Breast epithelium (tissue), 4 donors: ENCODE measurements around the gene VMP1. TPM values are rescaled to one million over a fixed set of nuclear protein-coding genes. Genes with fewer than 3 reads are reported as not detected.
"Not testable (repeated sequence)": the region's sequence is repeated elsewhere in the genome, so short reads cannot be mapped to it uniquely, and the experiment has no call there.

ENCODE experiments used
- DNase-seq, 2 donors: peaks; one replicate each; pipeline ENCODE4 v3.0.0-alpha.2; 2019; ENCODE audit warnings: low spot score in 2 of 2
- H3K27ac ChIP-seq, 2 donors: fragments of 200-600 bp; sonication (generic) in 1 of 2; one replicate each; pipeline ENCODE4 v1.5.1; 2016 to 2019; ENCODE audit warnings: mild to moderate bottlenecking in 1 of 2
- H3K27me3 ChIP-seq, 2 donors: fragments of 200-600 bp; sonication (generic) in 1 of 2; one replicate each; pipeline versions ENCODE4 v1.5.1 to v1.6.0; 2017 to 2019; ENCODE audit warnings: control low read depth in 1 of 2, mild to moderate bottlenecking in 1 of 2
- H3K36me3 ChIP-seq: fragments of 200-600 bp; one replicate; pipeline ENCODE4 v1.5.1; 2019
- H3K4me1 ChIP-seq, 2 donors: fragments of 200-600 bp; sonication (generic); one replicate each; pipeline ENCODE4 v1.5.1; 2016 to 2019; ENCODE audit warnings: control low read depth in 1 of 2
- H3K4me3 ChIP-seq, 3 donors: fragments of 200-600 bp; sonication (generic); 1 replicate in 2 of 3; 2 replicates in 1 of 3; pipeline ENCODE4 v1.5.1; 2016 to 2019; ENCODE audit warnings: mild to moderate bottlenecking in 3 of 3, moderate library complexity in 2 of 3
- H3K9me3 ChIP-seq, 2 donors: fragments of 200-600 bp; sonication (generic) in 1 of 2; one replicate each; pipeline ENCODE4 v1.5.1; 2016 to 2019; ENCODE audit warnings: control low read depth in 1 of 2
- CTCF ChIP-seq, 3 donors: fragments of 450-650 bp; IDR thresholded peaks; one replicate each; pipeline ENCODE4 v1.5.1; 2016 to 2017; ENCODE audit warnings: antibody characterized with exemption in 3 of 3, mild to moderate bottlenecking in 3 of 3, moderate library complexity in 3 of 3
- POLR2A ChIP-seq: fragments of 450-650 bp; IDR thresholded peaks from one replicate; pipeline ENCODE4 v1.6.1; 2016; ENCODE audit warnings: antibody characterized with exemption, mild to moderate bottlenecking, moderate library complexity
- POLR2AphosphoS5 ChIP-seq, 3 donors: sonication (generic); formaldehyde crosslinking; IDR thresholded peaks; one replicate each; pipeline ENCODE4 v1.6.1; 2017; ENCODE audit warnings: antibody characterized with exemption in 3 of 3
- intact Hi-C: fragments of 100-400 bp; cut with DNase I; formaldehyde crosslinking; loops from one replicate; pipeline ENCODE4 v1.15.1; 2023; ENCODE audit warnings: low total_unique reads
- total RNA-seq, 3 donors: library from RNA; depleted of rRNA; stranded (reverse); fragments of >200 nt; gene quantifications; one replicate each; pipeline ENCODE4 v1.1.0, GENCODE V29; 2016

VMP1 gene
- total RNA-seq, 3 donors from 2014 or later: 142 to 636 (median 489) TPM

DNA sequence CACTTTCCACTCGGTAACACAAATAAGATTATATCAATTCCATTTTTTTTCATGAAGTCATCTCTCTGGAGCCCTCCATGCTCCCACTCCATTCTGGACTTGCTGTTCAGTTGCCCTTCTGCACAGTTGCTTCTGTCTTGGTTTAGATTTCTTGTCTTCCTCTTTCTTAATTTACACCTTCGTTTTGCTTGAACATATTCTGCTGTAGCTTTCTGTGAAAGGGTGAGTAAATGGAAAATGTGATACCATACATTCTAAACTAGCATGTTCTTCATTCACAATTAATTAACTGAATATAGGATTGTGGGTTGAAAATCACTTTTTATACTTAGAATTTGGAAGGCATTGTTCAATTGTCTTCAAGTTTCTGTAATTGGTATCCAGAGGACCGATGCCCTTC is 69.6 kb downstream of the VMP1 start:
- DNase-seq: no peak
- H3K27me3 ChIP-seq: no peaks in the 10 kb centered on the region
- intact Hi-C loops: loop anchor here (10.0 kb wide), 1 partner anchor 1148 kb away; no protein-coding TSS in a partner anchor
- no peaks in the 10 kb centered on the region for H3K9me3 ChIP-seq
- H3K4me1 ChIP-seq: no peaks in the 10 kb centered on the region
- no peak overlapping the region for H3K27ac ChIP-seq
- no peaks in the 10 kb centered on the region for H3K36me3 ChIP-seq
- TF ChIP-seq POLR2AphosphoS5 (IDR thresholded peaks at IDR 0.05) (no peak), POLR2A (no peak), CTCF (IDR thresholded peaks at IDR 0.05) (no peak)
- H3K4me3 ChIP-seq: no peak overlapping the region

DNA sequence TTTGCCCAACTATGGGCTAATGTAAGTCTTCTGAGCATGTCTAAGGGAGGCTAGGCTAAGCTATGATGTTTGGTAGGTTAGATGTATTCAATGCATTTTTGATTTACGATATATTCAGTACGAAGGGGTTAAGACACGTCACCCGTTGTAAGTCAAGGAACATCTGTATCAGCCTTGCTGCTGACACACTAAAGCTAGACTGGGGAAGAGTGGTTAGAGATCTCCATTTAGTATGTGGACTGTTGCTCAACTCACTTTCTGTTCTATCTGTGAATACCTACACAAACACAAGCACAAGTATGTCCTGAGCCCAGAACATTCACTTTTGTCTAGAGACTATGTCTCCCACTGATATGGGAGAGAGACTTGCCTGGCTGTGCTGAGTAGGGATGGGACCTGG is 71.5 kb downstream of the VMP1 start:
- no peaks in the 10 kb centered on the region for H3K4me1 ChIP-seq
- no peaks in the 10 kb centered on the region for H3K36me3 ChIP-seq
- H3K4me3 ChIP-seq: no peak overlapping the region
- TF ChIP-seq CTCF (IDR thresholded peaks at IDR 0.05) (no peak), POLR2A (no peak)
- no peak for DNase-seq
- intact Hi-C loops: loop anchor here (10.0 kb wide), 1 partner anchor 1146 kb away; no protein-coding TSS in a partner anchor
- H3K27ac ChIP-seq: no peak overlapping the region
- no peaks in the 10 kb centered on the region for H3K27me3 ChIP-seq
- H3K9me3 ChIP-seq: no peaks in the 10 kb centered on the region

- Histone ChIP-seq H3K36me3 (no peaks in the 10 kb centered on the region), H3K9me3 (no peaks in the 10 kb centered on the region), H3K4me1 (peaks cover 0 to 4% of the 10 kb centered on the region in 2 donors), H3K27me3 (no peaks in the 10 kb centered on the region), H3K27ac (no peak overlapping the region), H3K4me3 (no peak overlapping the region)
- no peak for DNase-seq
- TF ChIP-seq CTCF (IDR thresholded peaks at IDR 0.05): no peak
- TF ChIP-seq POLR2A: no peak
- no peak for TF ChIP-seq POLR2AphosphoS5 (IDR thresholded peaks at IDR 0.05)
- intact Hi-C loops: loop anchor here (10.0 kb wide), 1 partner anchor 1145 kb away; no protein-coding TSS in a partner anchor
Measured at GRCh38 chr17:59779521-59779920, 72.1 kb downstream of the VMP1 start.

GRCh38 chr17:59780548-59780947 is 73.1 kb downstream of the VMP1 start:
- not testable (repeated sequence) for DNase-seq, H3K9me3 ChIP-seq, H3K27ac ChIP-seq, H3K27me3 ChIP-seq, H3K36me3 ChIP-seq, H3K4me3 ChIP-seq, H3K4me1 ChIP-seq
- intact Hi-C loops: loop anchor here (10.0 kb wide), 1 partner anchor 64 kb away; no protein-coding TSS in a partner anchor

- H3K36me3 ChIP-seq: no peaks in the 10 kb centered on the region
Measured at GRCh38 chr17:59783221-59784047, 76.0 kb downstream of the VMP1 start.

More at GRCh38 chr17:59783221-59784047, 76.0 kb downstream of the VMP1 start:
- intact Hi-C loops: loop anchor here (10.0 kb wide), 1 partner anchor 61 kb away; no protein-coding TSS in a partner anchor
- no peak for DNase-seq
- Histone ChIP-seq H3K27me3 (no peaks in the 10 kb centered on the region), H3K4me1 (peaks cover 3 to 19% of the 10 kb centered on the region in 2 donors), H3K4me3 (peak overlapping the region in 1 of 3 donors; percentile 1), H3K27ac (peak overlapping the region; percentile 72 to 90), H3K9me3 (no peaks in the 10 kb centered on the region)
- TF ChIP-seq POLR2AphosphoS5 (IDR thresholded peaks at IDR 0.05) (no peak), POLR2A (no peak), CTCF (IDR thresholded peaks at IDR 0.05) (no peak)
